GM12892 (cell line): Measurements from ENCODE around the gene COMP.

ENCODE experiments used
- DNase-seq: peaks from one replicate; pipeline ENCODE4 v3.0.0; 2011; ENCODE audit not compliant: insufficient read length
- FAIRE-seq: peaks from 2 replicates; lab custom pipeline; 2011; peaks lifted over from hg19 to GRCh38; lab: Jason Lieb, UNC
- POLR2A ChIP-seq: IDR thresholded peaks from 2 replicates; pipeline ENCODE4 v1.6.1; 2011; ENCODE audit warnings: low read depth, low read length, control low read depth
- POLR2AphosphoS5 ChIP-seq: IDR thresholded peaks from 2 replicates; pipeline ENCODE4 v1.6.1; 2011; ENCODE audit warnings: low read depth, low read length, control low read depth
- TAF1 ChIP-seq: IDR thresholded peaks from 2 replicates; pipeline ENCODE4 v1.6.1; 2011; ENCODE audit warnings: low read depth, mild to moderate bottlenecking, control low read depth, low read length, borderline replicate concordance

COMP gene

GRCh38 chr19:18780081-18780480 lies 11.0 kb downstream of the COMP start:
- no peak for FAIRE-seq
- TF ChIP-seq POLR2AphosphoS5 (no peak), POLR2A (no peak)
- no peak for DNase-seq

GRCh38 chr19:18778826-18779495 lies 12.1 kb downstream of the COMP start:
- no peak for FAIRE-seq
- DNase-seq = no peak
- TF ChIP-seq POLR2A = no peak
- no peak for TF ChIP-seq POLR2AphosphoS5
- no peak for TF ChIP-seq TAF1

- TF ChIP-seq TAF1 (no peak), POLR2A (no peak), POLR2AphosphoS5 (no peak)
- no peak for DNase-seq
- no peak for FAIRE-seq
Measured at GRCh38 chr19:18778076-18778389, 13.1 kb downstream of the COMP start.

GRCh38 chr19:18777301-18778075 lies 13.6 kb downstream of the COMP start:
- TF ChIP-seq TAF1 = no peak
- no peak for TF ChIP-seq POLR2A
- no peak for TF ChIP-seq POLR2AphosphoS5
- FAIRE-seq = no peak
- no peak for DNase-seq

GRCh38 chr19:18776736-18777135 lies 14.4 kb downstream of the COMP start:
- no peak for TF ChIP-seq POLR2AphosphoS5
- TF ChIP-seq TAF1 = no peak
- no peak for TF ChIP-seq POLR2A
- no peak for DNase-seq
- FAIRE-seq = no peak

GRCh38 chr19:18776288-18776594 lies 14.9 kb downstream of the COMP start:
- no peak for TF ChIP-seq TAF1
- FAIRE-seq (no peak), DNase-seq (no peak)

- no peak for TF ChIP-seq POLR2AphosphoS5
- no peak for TF ChIP-seq TAF1
- no peak for TF ChIP-seq POLR2A
- no peak for FAIRE-seq
- DNase-seq = no peak
Measured at GRCh38 chr19:18775586-18776287, 15.4 kb downstream of the COMP start.

GRCh38 chr19:18774782-18775444 lies 16.2 kb downstream of the COMP start:
- no peak for FAIRE-seq
- TF ChIP-seq POLR2A (no peak), POLR2AphosphoS5 (no peak), TAF1 (no peak)
- DNase-seq = no peak

GRCh38 chr19:18774107-18774506 lies 17.0 kb downstream of the COMP start:
- TF ChIP-seq POLR2A (no peak), TAF1 (no peak), POLR2AphosphoS5 (no peak)
- no peak for DNase-seq
- no peak for FAIRE-seq

- no peak for DNase-seq
- FAIRE-seq = no peak
- TF ChIP-seq POLR2A (no peak), TAF1 (no peak), POLR2AphosphoS5 (no peak)
Measured at GRCh38 chr19:18773682-18774081, 17.4 kb downstream of the COMP start.

GRCh38 chr19:18772620-18773587 lies 18.2 kb downstream of the COMP start:
- no peak for DNase-seq
- no peak for FAIRE-seq
- TF ChIP-seq POLR2AphosphoS5 = no peak
- no peak for TF ChIP-seq POLR2A
- no peak for TF ChIP-seq TAF1
